HG02884 (cell line): Measurements from ENCODE around the gene CHKA.

Experiments
- ATAC-seq: cut with Tn5 transposase; IDR thresholded peaks from one replicate; pipeline ENCODE4 v1.9.1; 2021; ENCODE audit warnings: mild to moderate bottlenecking, moderate library complexity; ENCODE audit not compliant: unreplicated experiment

Gene CHKA

DNA sequence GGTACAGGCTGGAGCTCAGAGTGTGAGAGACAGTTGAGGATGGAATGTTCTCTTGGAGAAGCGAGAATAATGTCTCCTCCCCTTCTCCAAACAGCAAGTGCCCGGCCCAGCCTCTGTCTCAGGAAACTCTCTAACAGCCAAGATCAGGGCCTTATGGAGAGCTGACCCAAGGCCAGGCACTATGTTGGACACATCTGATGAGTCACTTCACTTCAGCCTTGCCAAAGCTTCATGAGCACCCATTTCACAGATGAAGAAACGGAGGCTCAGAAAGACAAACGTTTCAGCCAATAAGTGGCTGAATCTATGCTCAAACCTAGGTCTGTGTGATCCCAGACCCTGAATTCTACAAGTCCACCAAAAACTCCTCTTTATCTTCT, 22.1 kb upstream of the CHKA start:
- no peak for ATAC-seq

DNA sequence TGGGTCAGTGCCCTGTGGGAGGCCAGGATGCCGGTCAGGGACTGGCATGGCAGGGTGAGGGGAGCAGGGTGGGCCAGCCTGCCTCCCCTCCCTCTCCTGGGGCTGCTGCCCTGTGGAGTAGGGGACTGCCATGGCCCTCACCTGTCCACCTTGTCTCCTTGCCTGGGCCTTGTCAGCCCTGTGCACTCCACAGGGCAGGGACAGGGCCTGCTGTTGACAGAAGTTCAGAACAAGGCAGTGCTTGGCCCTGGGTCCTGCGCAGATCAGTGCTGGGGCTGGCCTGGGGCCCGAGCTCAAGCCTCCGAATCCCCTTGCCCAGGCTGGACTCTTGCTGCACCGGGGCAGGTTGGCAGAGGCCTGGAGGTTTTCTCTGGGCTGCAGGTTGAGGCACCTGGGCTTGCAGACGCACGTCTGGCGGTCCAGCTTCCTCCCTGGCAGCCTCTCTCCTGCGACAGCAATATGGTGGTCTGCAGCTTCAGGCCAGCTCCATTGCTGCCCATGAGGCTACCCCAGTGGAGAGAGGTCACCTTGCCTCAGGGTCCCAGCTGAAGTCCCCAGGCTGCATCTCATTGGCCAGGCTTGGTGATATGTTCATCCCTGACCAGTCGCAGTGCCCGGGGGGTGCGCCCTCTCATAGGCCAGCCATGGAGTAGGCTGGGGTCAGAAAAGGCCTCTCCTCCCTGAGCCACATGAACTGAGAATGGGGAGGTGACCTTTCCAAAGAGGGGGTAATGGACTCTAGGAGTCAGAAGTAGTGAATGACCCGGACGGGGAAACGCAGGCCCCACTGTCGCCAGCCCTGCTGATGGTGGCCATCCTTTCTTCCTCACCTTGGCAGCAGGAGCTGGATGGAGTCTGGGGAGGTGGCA, 21.5 kb upstream of the CHKA start:
- ATAC-seq: no peak

DNA sequence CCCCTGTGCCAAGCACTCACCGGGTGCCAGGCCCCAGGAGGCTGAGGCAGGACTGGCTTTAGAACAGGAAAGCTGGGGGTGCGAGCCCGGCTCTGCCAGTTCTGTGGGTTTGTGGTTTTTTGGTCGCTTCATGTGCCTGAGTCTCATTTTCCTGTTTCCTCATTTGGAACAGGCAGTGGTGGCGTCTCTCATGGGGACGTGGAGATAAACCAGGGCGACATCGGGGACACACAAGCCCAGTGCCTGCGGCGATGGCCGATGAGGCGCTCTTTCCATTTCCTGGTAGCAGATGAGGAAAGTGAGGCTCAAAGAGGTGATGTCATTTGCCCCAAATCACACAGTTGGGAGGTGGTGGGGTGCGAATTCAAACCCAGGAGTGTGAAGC, 20.8 kb upstream of the CHKA start:
- no peak for ATAC-seq

DNA sequence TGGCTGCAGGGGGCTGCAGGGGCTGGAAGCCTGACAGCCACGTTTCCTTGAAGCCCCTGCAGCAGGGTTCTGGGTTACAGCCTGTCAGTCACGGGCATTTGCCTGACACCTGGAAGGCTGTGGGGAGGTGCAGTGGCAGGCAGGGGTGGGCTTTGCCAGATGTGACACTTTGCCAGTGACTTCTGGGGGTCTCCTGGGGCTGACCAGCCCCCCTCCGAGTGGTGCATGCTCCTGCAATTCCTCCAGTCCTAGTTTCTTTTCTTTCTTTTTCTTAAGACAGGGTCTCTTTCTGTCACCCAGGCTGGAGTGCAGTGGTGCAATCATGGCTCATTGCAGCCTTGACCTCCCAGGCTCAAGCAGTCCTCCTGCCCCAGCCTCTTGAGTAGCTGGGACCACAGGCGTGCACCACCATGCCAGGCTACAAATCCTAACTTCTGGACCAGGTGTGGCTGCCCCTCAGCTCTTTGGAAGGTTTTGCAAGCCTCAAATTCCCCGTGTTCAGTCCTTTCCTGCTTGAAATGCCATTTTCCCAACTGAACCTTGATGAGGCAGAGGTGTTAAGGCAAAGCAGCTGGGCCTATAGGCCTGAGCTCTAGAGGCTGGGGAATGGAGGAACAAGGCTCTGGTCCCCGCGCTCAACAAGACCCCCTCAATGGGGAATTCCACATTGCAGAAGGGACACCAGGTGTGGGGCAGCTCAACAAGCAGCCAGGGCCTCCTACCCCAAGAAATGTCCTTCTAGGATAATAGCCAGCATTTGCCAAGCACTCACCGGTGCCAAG, 20.2 kb upstream of the CHKA start:
- ATAC-seq: no peak

DNA sequence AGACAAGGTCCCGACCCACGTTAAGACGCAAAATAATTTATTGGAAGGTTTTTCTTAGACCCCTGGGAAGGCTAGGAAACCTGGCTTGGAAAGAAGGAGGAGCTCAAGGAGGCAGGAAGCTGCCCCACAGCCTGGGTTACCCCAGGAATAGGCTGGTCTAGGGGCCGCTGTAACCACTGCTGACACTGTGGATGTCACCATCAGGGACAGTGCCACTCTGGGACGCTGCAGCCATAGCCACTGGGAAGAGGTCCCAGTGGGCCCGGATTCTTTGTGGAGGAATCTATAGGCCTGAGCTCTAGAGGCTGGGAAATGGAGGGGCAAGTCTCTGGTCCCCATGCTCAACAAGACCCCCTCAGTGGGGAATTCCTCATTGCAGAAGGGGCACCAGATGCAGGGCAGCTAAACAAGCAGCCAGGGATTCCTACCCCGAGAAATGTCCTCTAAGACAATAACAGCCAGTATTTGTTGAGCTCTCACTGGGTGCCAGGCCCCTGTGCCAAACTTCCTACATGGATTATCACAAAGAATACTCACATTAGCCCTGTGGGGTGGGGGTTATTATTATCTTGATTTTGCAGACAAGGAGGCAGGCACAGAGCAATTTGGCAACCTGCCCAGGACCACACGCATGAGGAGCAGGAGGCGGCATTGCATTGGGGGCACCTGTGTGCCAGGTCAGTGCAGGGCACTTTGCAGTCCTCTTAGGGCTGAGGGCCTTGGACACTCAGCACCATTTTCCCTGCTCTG, 19.5 kb upstream of the CHKA start:
- ATAC-seq: no peak

DNA sequence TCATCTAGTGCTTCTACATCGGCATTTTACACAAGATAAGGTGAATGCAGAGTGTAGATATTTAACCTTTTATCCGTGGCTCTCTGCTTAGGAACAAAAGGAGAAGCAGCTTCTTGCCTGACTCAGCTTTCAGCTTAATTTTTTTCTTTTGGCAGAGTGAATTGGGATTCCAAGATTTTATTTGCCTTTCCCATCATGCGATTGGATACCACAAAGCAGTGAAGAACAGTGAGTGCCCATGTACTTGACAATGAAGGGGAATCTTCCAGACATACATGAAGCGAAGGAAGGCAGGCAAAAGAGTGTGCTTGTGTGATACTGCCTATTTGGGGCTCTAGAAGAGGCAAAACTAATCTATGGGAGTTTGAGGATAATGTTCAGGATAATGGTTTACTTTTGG, 17.0 kb upstream of the CHKA start:
- no peak for ATAC-seq

DNA sequence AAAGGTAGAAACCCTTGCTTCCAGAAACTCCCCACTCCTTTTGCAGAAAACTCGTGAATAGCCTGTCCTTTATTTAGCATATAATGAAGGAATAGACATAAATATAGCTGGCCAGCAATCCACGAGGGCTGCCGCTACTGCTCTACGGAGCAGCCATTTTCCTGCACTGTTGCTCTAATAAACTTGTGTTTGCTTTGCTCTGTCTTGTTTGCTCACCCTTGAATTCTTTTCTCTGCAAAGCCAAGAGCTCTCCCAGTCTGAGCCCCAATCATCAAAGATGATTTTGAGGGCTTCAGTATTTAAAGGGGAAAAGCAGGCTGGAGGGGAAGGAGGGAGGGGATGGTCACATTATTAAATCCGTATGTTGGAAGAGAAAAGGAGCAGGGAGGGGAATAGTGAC, 16.6 kb upstream of the CHKA start:
- no peak for ATAC-seq

DNA sequence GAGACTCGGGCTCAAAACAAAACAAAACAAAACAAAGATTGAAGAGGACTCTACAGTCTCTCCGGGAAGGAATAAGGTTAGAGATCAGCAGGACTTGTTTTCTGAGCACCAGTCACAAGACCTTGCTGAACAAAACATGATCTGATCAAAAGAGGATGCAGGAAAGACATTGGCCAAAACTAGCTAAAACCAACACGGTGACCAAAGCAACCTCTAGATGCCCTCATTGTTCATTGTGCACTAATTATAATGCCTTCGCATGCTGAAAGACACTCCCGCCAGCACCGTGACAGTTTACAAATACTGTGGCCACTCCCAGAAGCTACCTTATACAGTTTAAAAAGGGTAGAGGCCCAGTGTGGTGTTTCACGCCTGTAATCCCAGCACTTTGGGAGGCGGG, 15.7 kb upstream of the CHKA start:
- ATAC-seq: no peak

DNA sequence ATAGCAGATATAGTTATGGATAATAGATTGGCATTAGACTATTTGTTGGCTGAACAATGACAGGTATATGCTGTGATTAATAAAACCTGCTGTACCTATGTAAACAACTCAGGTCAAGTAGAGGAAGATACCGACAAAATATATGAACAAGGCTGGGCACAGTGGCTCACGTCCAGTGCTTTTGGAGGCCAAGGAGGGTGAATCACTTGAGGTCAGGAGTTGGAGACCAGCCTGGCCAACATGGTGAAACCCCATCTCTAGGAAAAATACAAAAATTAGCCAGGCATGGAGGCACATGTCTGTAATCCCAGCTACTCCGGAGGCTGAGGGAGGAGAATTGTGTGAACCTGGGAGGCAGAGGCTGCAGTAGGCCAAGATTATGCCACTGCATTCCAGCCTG, 14.0 kb upstream of the CHKA start:
- ATAC-seq: no peak

DNA sequence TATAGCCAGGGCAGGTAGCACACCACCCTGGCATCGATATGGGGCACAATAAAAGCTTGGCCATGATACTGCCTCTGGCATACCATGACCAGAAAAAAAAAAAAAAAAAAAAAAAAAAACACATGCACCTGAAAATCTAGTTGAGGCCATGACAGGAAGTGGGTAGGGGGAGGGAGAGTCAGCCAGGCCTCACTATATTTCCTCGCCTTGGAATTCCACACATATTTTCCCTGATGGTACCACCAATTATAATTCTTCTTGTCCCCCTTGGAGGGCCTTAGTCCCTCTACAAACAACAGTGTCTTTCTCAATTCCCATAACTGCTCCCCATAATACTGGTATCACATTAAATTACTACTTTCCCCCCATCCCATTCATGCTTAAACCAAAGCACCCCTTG, 12.6 kb upstream of the CHKA start:
- no peak for ATAC-seq

DNA sequence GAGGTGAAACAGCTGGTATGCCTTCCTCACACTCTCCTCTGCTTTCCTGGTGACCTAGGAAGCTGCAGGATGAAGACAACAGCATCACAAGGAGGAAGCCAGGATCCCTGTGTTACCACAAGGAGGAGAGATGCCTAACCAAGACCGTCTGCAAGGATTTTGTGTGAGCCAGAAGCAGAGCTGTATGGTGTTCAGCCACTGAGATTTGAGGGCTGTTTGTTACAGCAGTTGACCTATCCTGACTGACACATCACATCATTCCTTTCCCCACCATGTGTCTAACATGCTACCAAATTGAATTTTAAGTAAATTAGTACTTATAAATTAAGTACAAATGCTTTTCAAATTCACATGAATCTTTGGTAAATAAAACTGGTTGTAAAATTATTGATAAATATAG, 8.9 kb upstream of the CHKA start:
- no peak for ATAC-seq

DNA sequence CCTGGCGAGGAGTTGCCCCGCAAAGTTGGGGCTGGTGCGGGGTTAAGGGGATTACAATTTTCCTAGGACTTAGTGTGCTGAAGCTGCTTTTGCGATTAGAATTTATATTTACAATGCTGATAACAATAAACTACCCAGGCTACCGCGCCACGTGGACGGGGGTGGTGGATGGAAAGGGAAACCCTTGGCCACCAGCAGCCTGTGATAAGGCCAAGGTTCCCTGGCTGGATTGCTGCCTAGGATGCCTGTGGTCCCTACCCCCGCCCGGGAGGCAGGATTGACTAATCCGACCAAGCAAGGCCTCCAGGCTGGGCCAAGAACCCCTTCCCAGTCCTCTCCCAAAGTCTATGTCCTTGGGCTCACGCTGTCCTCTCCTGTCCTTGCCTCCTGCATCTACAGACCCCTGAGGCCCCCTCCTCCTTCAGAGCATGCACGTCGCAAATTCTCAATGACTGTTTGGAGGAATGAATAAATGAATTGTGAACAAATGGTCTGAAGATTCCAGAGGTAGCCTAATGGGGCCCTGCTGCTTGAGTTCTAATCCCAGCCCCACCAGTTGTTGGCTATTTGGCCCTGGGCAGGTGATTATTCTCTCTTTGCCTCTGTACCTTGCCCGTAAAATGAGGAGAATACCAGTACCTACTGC, 7.6 kb upstream of the CHKA start:
- ATAC-seq: no peak

DNA sequence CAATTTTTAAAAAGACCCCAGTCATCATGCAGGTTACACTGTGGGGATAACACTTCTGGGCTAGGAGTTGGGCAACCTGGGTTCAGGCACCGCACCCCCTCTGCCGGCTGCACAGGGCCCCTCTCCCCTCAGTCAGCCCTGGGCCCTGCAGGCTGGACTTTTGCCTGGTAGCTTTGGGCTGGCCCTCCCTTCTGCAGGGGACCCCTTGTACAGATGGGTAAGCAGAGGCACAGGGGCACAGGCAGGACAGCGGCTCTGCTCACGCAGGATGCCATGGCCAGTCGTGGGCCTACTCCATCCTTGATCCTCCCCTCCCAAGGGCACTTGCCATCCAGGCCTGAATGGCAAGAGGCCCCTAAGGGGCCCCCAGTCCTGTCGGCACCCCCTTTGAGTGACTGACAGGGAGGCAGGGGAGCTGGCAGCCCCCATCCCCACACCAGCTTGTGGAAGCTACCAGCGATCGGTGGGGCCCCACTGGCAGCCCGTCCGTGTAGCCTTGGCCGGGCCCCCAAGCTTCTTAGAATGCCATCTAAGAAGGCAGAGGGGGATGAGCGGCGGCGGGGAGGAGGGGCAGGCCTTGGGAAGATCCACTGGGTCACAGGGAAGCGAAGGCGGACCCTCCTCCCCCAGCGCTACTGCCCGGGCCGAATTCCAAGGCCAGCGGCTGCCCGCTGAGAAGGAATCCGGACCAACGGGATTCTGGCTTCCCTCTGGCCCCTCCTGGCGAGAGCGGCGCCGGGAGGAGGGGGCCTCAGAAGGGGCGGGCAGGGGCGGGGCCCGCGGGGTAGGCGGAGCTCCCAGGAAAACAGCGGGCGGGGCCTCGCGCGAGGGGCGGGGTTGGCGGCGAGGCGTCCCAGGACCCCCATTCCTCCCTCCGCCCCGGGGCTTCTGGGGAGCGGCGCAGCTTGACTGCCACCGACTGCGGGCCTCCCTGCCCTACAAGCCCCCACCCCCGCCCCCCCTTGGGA, 6.8 kb upstream of the CHKA start:
- ATAC-seq: no peak

DNA sequence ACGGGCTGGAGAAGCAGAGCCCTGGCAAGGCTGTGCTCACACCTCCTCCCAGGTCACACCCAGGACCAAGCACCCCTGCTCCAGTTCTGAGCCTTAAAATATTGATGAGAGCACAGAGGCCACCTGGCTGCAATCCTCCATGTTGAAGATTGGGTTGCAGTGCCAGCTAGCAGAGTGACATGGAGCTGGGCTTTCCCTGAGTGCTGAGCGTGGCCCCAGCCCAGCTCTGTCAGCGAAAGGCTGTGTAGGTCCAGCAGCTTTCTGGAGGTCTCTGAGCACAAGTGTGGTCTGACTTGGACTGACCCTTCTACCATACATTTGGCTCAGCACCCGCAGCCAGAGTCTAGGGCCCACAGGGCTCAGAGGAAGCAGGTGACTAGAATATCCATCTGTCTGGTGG, 4.0 kb upstream of the CHKA start:
- no peak for ATAC-seq

DNA sequence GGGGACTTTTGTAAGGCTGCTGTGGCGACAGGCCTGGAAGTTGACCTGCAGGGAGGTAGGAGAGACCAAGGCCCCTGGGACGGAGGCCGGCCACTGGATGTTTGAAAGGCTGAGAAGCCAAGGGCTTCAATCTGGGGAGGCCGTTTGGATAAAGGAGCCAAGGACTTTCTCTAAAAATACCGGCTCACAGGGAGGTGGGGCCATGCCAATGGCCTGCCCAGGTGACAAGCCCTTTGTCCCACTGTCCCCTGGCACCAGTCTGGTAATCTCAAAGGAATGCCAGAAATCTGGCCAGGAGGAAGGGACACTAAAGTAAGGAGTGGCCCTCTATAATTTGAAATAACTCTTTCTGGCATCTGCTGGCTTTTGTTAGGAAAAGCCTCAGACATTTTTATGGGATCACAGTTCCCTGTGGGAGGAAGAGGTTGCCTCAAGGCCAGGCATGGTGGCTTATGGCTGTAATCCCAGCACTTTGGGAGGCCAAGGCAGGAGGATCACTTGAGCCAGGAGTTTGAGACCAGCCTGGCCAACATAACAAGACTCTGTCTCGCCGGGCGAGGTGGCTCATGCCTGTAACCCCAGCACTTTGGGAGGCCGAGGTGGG, 1.9 kb upstream of the CHKA start:
- ATAC-seq: no peak

DNA sequence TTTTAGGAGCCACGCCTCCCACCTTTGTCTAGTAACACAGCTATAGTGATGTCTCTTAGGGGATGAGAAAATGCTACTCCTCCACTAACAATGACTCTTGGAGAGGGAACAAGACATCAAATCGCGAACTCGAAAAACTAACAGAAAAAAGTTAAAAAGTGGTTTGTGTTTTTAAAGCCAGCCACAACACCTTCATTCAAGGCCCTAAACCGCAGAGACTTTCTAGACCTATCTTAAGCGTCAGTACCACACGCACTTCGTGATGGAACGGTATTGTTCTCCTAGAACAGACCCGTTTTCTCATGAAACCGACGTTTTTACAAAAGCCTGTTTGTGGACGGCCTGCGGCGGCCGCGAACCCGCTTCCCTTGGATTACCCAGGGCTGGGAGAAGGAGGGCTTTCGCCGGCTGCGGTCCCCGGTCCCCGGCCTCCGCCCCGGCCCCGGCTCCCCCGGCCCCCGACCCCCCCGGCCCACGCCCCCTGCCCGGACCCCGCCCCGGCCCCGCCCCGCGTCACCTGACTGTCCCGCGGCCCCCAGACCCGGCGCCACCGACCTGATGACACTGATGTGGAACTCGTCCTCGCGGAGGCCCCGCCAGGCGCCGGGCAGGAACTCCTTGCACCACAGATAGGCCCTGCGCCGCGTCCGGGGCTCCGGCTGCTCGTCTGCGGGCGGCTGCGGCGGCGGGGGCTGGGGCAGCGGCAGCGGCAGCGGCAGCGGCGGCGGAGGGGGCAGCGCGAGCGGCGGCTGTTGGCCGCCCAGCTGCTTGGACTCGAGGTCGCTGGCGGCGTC, 718 bp downstream of the CHKA start:
- ATAC-seq: no peak

DNA sequence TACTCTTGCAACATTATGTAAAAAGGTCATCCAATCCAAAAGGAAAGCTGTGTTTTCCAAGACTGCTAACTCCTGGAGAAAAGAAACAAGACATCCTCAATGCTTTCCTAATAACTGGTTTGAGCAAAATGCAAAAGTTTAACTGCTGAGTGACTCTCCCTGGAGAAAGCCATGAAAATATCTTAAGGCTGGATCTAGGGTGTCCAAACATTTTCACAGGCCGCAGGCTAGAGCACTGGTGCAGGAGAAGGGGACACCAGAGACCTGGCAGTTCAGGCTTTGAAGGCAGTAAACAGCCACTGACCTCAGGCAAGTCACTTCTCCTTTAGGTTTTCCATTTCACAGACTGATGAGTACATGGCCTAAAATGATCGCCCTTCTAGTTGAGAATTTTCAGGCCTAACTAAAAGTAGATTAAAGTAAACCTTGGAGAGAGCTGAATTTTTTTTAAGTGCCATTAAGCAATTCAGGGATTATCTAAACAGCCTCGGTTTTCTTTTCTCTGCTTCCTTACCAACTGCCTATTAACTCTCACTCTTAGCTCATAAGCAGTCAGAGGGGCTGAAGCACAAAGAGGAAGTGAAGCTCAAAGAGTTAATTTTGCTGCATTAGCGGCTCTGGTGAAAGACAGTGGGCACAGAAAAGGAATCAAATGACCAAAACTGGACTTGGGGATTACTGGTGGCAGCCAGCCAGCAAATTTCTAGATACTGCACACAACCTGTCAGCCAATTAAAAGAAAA, 2.3 kb downstream of the CHKA start:
- ATAC-seq: no peak

DNA sequence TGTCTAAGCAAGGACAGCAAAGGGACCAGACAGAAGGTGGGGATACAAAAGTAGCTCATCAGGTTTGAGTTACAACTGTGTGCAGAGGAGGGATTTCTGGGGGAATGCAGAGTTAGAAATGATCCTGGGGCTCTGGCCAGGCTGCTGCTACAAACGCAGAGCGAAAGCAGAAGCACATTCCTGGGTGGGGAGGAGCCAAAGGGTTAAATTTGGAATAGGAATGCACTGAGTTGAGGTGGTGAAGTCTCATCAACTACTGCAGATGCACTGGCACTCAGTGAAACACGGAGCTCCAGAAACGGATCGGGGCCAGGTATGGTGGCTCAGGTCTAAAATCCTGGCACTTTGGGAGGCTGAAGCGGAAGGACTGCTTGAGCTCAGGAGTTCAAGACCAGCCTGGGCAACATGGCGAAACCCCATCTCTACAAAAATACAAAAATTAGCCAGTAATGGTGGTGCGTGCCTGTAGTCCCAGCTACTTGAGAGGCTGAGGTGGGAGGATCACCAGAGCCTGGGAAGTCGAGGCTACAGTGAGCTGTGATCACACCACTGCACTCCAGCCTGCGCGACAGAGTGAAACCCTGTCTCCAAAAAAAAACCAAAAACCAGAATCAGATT, 3.2 kb downstream of the CHKA start:
- no peak for ATAC-seq
